Measurements from ENCODE around the gene CBLB. TPM values are rescaled to one million over a fixed set of nuclear protein-coding genes. Genes with fewer than 3 reads are reported as not detected.

CBLB gene
- total and polyA plus RNA-seq, 2 donors = 14.4 to 126 TPM

DNA sequence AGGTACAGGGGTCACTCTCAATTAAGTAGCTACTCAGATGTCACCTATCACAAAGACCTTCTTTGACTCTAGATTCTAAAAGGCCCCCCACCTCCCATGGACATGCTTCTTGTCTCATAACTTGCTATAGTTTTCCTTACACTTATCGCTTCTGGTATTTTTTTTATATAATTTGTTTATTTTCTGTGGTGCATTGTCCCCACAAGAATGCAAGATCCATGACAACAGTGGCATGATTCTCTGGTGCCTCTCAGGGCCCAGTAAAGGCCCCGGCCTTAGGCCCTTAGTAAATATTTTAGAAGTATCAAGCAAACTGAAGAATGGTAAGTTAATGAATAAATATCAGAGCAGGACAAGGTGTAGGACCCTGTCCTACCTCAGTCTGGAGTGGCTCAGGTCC lies 248.6 kb downstream of the CBLB start:
- no peak overlapping the region for H3K27ac ChIP-seq (ENCODE audit: low read depth)
- WGBS = 92% methylated on average over 2 of the region's 2 CpGs

GRCh38 chr3:105619651-105620050 lies 249.2 kb downstream of the CBLB start:
- DNase-seq (ENCODE audit: extremely low spot score) = no peak
- no peaks in the 10 kb centered on the region for H3K4me1 ChIP-seq (ENCODE audit: insufficient read depth)
- H3K27ac ChIP-seq (ENCODE audit: low read depth) = no peak overlapping the region
- no peaks in the 10 kb centered on the region for H3K36me3 ChIP-seq (ENCODE audit: insufficient read depth)
- 94% methylated on average over 2 of the region's 2 CpGs for WGBS
- no peak overlapping the region for H3K4me3 ChIP-seq (ENCODE audit: low read depth, low read length)

More for the DNA sequence above, 248.6 kb downstream of the CBLB start:
- no peak for DNase-seq (ENCODE audit: extremely low spot score)
- H3K4me3 ChIP-seq (ENCODE audit: low read depth, low read length) = no peak overlapping the region
- H3K36me3 ChIP-seq (ENCODE audit: insufficient read depth) = no peaks in the 10 kb centered on the region
- no peaks in the 10 kb centered on the region for H3K4me1 ChIP-seq (ENCODE audit: insufficient read depth)

DNA sequence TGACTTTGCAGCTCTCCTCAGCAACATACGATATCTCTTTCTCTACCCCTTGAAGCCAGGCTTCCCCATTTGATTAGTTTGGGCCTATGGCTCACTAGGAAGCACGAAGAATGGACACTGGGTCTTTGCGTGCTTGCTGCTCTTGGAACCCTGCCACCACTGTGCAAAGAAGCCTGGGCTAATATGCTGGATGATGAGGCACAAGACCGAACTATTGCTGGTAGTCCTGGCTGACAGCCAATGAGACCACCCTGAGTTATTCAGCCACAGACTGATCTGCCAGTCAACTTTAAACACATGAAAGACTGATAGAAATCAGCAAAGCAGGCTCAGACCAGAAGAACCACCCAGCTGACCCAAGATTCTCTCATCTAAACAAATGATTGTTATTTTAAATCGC lies 250.3 kb downstream of the CBLB start:
- DNase-seq (ENCODE audit: extremely low spot score) = no peak
- Histone ChIP-seq H3K4me1 (ENCODE audit: insufficient read depth) (no peaks in the 10 kb centered on the region), H3K36me3 (ENCODE audit: insufficient read depth) (no peaks in the 10 kb centered on the region), H3K27ac (ENCODE audit: low read depth) (no peak overlapping the region), H3K4me3 (ENCODE audit: low read depth, low read length) (no peak overlapping the region)
- WGBS = 81% methylated on average over 5 of the region's 5 CpGs

GRCh38 chr3:105616374-105617121 lies 252.3 kb downstream of the CBLB start:
- H3K36me3 ChIP-seq (ENCODE audit: insufficient read depth) = no peaks in the 10 kb centered on the region
- no peak for DNase-seq (ENCODE audit: extremely low spot score)
- no peak overlapping the region for H3K27ac ChIP-seq (ENCODE audit: low read depth)
- no peaks in the 10 kb centered on the region for H3K4me1 ChIP-seq (ENCODE audit: insufficient read depth)
- no peak overlapping the region for H3K4me3 ChIP-seq (ENCODE audit: low read depth, low read length)
- WGBS = 39% methylated on average over 5 of the region's 5 CpGs

GRCh38 chr3:105615814-105616213 lies 253.0 kb downstream of the CBLB start:
- DNase-seq (ENCODE audit: extremely low spot score) = no peak
- H3K4me1 ChIP-seq (ENCODE audit: insufficient read depth) = no peaks in the 10 kb centered on the region
- no peak overlapping the region for H3K27ac ChIP-seq (ENCODE audit: low read depth)
- no peak overlapping the region for H3K4me3 ChIP-seq (ENCODE audit: low read depth, low read length)
- 96% methylated on average over 3 of the region's 3 CpGs for WGBS
- H3K36me3 ChIP-seq (ENCODE audit: insufficient read depth) = no peaks in the 10 kb centered on the region

DNA sequence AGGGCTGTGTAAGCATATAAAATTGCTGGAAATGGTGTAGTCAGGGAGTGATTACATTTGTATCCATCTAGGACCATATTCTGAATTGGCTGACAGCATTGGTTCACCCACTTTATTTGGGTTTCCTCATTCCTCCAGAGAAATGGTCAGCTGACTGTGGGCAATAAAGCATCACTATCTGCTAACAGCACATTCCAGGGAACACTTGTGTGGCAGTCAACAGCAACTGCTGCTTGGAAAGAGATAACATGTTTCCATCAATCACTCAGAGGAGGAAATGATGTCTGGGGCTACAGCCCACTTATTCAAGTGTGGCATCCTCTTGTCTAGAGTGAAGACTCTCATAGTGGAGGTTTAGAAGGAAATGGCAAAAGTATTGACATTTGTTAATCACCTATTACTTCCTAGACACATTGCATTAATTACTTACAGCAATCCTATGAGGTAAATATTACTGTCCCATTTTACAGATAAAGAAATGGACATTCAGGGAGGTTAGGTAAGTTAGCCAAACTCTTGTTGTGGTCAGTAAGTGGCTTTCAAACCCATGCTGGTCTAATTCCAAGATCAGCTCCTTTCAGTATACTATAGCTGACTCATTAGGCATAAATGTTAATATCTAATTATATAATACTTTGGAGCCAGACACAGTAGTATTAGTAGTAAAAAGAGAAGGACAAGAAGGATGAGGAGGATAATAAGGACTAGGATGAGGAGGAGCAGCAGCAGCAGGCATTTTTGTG lies 254.4 kb downstream of the CBLB start:
- no peak overlapping the region for H3K4me3 ChIP-seq (ENCODE audit: low read depth, low read length)
- no peak overlapping the region for H3K27ac ChIP-seq (ENCODE audit: low read depth)
- no peaks in the 10 kb centered on the region for H3K4me1 ChIP-seq (ENCODE audit: insufficient read depth)
- H3K36me3 ChIP-seq (ENCODE audit: insufficient read depth) = no peaks in the 10 kb centered on the region
- DNase-seq (ENCODE audit: extremely low spot score) = no peak

DNA sequence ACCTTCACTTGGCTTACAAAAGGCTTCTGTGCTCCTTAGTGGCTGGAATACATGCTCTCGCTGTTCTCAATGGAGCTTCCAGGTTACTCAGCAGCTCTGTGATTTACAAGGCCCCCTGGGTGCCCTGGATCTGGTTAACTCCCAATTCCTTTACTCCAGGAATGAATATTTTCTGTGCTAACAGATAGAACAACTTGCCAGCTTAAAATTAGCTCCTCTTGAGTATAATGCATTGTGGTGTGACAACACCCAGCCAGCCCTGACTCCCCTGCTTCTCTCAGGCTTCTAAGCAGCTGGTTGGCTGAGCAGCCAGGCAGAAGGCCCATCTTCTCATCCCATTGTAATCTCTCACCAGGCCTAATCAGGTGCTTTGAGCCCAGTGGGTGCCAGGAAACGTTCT lies 255.7 kb downstream of the CBLB start:
- Histone ChIP-seq H3K36me3 (ENCODE audit: insufficient read depth) (no peaks in the 10 kb centered on the region), H3K4me1 (ENCODE audit: insufficient read depth) (no peaks in the 10 kb centered on the region), H3K4me3 (ENCODE audit: low read depth, low read length) (no peak overlapping the region), H3K27ac (ENCODE audit: low read depth) (no peak overlapping the region)
- 63% methylated on average over 2 of the region's 2 CpGs for WGBS
- no peak for DNase-seq (ENCODE audit: extremely low spot score)

- no peaks in the 10 kb centered on the region for H3K36me3 ChIP-seq (ENCODE audit: insufficient read depth)
- no peak for DNase-seq (ENCODE audit: extremely low spot score)
- no peaks in the 10 kb centered on the region for H3K4me1 ChIP-seq (ENCODE audit: insufficient read depth)
- H3K4me3 ChIP-seq (ENCODE audit: low read depth, low read length) = no peak overlapping the region
- 79% methylated on average over 5 of the region's 5 CpGs for WGBS
- no peak overlapping the region for H3K27ac ChIP-seq (ENCODE audit: low read depth)
These were observed 257.3 kb downstream of the CBLB start for GRCh38 chr3:105611304-105612192.

- whole genome bisulfite sequencing = over 99% methylated on average over 4 of the region's 4 CpGs
- no peak for DNase-seq (ENCODE audit: extremely low spot score)
- Histone ChIP-seq H3K4me3 (ENCODE audit: low read depth, low read length) (no peak overlapping the region), H3K4me1 (ENCODE audit: insufficient read depth) (no peaks in the 10 kb centered on the region), H3K36me3 (ENCODE audit: insufficient read depth) (no peaks in the 10 kb centered on the region), H3K27ac (ENCODE audit: low read depth) (no peak overlapping the region)
These were observed 258.3 kb downstream of the CBLB start for GRCh38 chr3:105610473-105610872.

- H3K36me3 ChIP-seq (ENCODE audit: insufficient read depth) = no peaks in the 10 kb centered on the region
- no peak overlapping the region for H3K27ac ChIP-seq (ENCODE audit: low read depth)
- no peak for DNase-seq (ENCODE audit: extremely low spot score)
- 35% methylated on average over 17 of the region's 17 CpGs for WGBS
- no peak overlapping the region for H3K4me3 ChIP-seq (ENCODE audit: low read depth, low read length)
- H3K4me1 ChIP-seq (ENCODE audit: insufficient read depth) = no peaks in the 10 kb centered on the region
These were observed 260.2 kb downstream of the CBLB start for GRCh38 chr3:105608623-105609022.

DNA sequence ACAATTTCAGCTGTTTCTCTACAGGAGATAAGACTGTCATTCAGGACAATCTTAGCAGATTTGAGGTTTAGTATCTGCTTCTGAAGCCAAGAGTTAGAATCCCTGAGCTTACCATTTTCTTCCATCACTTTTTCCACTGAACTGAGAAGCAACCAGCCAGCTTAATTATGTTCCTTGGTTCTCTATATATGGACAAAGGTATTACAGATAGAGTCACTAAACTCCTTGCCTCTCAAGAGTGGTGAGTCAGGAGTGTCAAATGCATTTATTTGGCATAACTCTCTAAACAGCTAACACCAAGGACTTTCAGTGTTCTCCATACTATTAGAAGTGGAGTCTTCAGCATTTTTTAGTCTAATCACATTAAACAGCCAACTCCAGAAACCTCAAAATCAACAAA lies 262.8 kb downstream of the CBLB start:
- Histone ChIP-seq H3K27ac (ENCODE audit: low read depth) (no peak overlapping the region), H3K4me1 (ENCODE audit: insufficient read depth) (no peaks in the 10 kb centered on the region), H3K36me3 (ENCODE audit: insufficient read depth) (no peaks in the 10 kb centered on the region), H3K4me3 (ENCODE audit: low read depth, low read length) (no peak overlapping the region)
- DNase-seq (ENCODE audit: extremely low spot score) = no peak
